ENCODE results near the gene ZRSR2.

Gene ZRSR2

GRCh38 chrX:15854080-15854655 is 63.9 kb downstream of the ZRSR2 start:
- DNase-seq, result peak; percentile 36

- peak; percentile 90 for DNase-seq
These were observed 64.7 kb downstream of the ZRSR2 start, which contains the start of gene AP1S2 for GRCh38 chrX:15854712-15855567. TSS of gene AP1S2 (minus strand) at chrX:15854813. CDS start at chrX:15852524, 2,289 bp downstream.

GRCh38 chrX:15855568-15856221 is 65.4 kb downstream of the ZRSR2 start:
- no peak for DNase-seq

- DNase-seq, result no peak
These were observed 65.9 kb downstream of the ZRSR2 start for GRCh38 chrX:15856222-15856587.

GRCh38 chrX:15856636-15857035 is 66.4 kb downstream of the ZRSR2 start:
- DNase-seq, result no peak

- no peak for DNase-seq
These were observed 67.8 kb downstream of the ZRSR2 start for GRCh38 chrX:15858051-15858450.

- no peak for DNase-seq
These were observed 70.6 kb downstream of the ZRSR2 start for GRCh38 chrX:15860921-15861320.

GRCh38 chrX:15864023-15864422 is 73.7 kb downstream of the ZRSR2 start:
- no peak for DNase-seq

GRCh38 chrX:15864629-15865028 is 74.3 kb downstream of the ZRSR2 start:
- DNase-seq, result no peak

- DNase-seq, result no peak
These were observed 75.9 kb downstream of the ZRSR2 start for GRCh38 chrX:15866147-15866546.

GRCh38 chrX:15869695-15870094 is 79.4 kb downstream of the ZRSR2 start:
- no peak for DNase-seq

- no peak for DNase-seq
These were observed 80.0 kb downstream of the ZRSR2 start for GRCh38 chrX:15870310-15870709.

Data from activated naive CD4-positive, alpha-beta T cell treated with anti-CD3 and anti-CD28 coated beads, Interleukin-2, amount 50 U/mL, for 16 hours (primary cell).